Muscle of leg (tissue), 11 donors: ENCODE results near the gene NRG2. TPM values are rescaled to one million over a fixed set of nuclear protein-coding genes. Genes with fewer than 3 reads are reported as not detected.

Experiments
- DNase-seq: peaks from one replicate; pipeline ENCODE4 v3.0.0; 2013
- H3K27ac ChIP-seq: one replicate; pipeline ENCODE4 v1.5.1; 2013; ENCODE audit warnings: mild to moderate bottlenecking, low read length, control low read depth
- H3K27me3 ChIP-seq: one replicate; pipeline ENCODE4 v1.6.1; 2013; ENCODE audit warnings: low read length; ENCODE audit not compliant: control insufficient read depth, insufficient read depth
- H3K36me3 ChIP-seq: one replicate; pipeline ENCODE4 v1.6.1; 2013; ENCODE audit warnings: low read length; ENCODE audit not compliant: control insufficient read depth, insufficient read depth
- H3K4me1 ChIP-seq: one replicate; pipeline ENCODE4 v1.6.1; 2013; ENCODE audit warnings: low read length; ENCODE audit not compliant: control insufficient read depth, insufficient read depth
- H3K4me3 ChIP-seq: one replicate; pipeline ENCODE4 v1.5.1; 2013; ENCODE audit warnings: low read length, control low read depth
- H3K9me3 ChIP-seq: replicated peaks from 2 replicates; pipeline ENCODE4 v1.6.1; 2013; ENCODE audit warnings: low read depth, low read length; ENCODE audit not compliant: control insufficient read depth
- WGBS: methylation state at CpG from one replicate; pipeline ENCODE4 v1.1.5; 2013; ENCODE audit warnings: missing lambda C conversion rate; ENCODE audit not compliant: insufficient coverage; 5-methylcytosine and 5-hydroxymethylcytosine counted together
- polyA plus RNA-seq, 8 donors: library from polyadenylated mRNA; unstranded; fragments of 120-200 nt; gene quantifications; one replicate each; pipeline versions ENCODE4 v1.2.1 to v1.2.3, GENCODE V29; 2013; ENCODE audit warnings: inconsistent platforms in 1 of 8, low replicate concordance in 1 of 8; ENCODE audit not compliant: insufficient read length in 8 of 8, insufficient read depth in 1 of 8
- total RNA-seq: library from RNA; stranded (reverse); fragments of 120-200 nt; gene quantifications from one replicate; pipeline ENCODE4 v1.2.4, GENCODE V29; 2013

Gene NRG2
- total and polyA plus RNA-seq, 9 donors, result 0.82 to 2.8 (median 1.5) TPM

DNA sequence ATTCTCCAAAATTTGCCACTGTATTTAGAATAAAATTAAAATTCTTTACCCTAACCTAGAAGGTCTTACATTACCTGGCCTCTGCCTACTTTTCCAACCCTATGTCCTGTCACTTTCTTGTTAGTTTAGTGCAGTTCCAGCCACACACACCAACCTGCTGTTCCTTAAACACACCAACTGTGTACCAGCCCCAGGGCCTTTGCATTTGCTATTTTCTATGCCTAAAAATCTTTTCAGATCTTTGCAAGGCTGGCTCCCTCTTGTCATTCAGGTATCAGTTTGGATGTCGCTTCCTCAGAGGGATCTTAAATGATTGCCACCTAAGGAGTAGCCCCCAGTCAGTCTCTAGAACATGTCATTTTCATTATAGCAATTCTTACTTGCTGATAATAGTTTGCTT is 17.7 kb upstream of the NRG2 start:
- no peaks in the 10 kb centered on the region for H3K4me1 ChIP-seq
- DNase-seq, result no peak
- no peaks in the 10 kb centered on the region for H3K9me3 ChIP-seq
- no peak overlapping the region for H3K4me3 ChIP-seq
- H3K27ac ChIP-seq, result no peak overlapping the region
- H3K36me3 ChIP-seq, result no peaks in the 10 kb centered on the region
- WGBS, result no CpG with 5 or more reads among the region's 1 CpG
- peaks cover 14% of the 10 kb centered on the region for H3K27me3 ChIP-seq

DNA sequence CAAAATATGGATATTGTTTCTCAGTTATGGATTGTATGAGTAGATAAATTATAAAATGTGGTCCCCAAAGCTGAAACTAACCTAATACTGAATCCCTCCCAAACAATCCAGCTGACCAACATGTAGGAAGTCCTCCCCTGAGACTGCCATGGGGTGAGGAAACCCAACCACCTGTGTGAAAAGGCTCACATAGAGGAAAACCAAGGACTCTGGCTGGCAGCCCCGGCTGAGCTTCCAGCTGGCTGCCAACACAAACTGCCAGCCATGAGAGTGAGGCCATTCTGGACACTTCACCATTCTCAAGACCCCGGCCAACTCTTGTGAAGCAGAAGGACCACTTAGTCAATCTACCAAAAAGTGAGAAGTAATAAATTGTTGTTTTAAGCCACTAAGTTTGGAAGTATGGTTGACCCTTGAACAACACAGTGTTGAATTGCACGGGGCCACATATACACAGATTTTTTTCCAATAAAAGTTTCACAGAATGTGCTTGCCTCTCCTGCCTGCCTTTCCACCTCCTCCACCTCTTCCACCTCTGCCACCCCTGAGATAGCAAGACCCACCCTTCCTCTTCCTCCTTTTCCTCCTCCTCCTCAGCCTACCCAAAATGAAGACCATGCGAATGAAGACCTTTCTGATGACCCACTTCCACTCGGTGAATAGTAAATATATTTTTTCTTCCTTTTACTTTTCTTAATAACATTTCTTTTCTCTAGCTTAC is 15.3 kb upstream of the NRG2 start:
- WGBS, result 100% methylated on average over 1 of the region's 5 CpGs

DNA sequence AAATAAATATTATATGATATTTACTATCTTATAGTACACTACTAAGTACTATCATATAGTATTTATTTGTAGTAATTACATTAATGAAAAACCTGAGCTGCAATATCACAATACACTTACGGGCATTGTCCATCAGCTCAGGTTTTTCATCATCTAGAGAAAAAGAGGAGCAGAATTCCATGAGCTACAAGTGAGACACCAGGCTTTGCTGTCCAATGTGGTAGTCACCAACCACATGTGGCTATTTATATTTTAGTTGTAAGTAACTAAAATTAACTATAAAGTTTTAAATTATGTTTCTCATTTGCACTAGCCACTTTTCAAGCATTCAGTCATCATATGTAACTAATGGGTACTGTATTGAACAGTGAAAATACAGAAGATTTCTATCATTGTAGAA is 13.8 kb upstream of the NRG2 start:
- no peaks in the 10 kb centered on the region for H3K36me3 ChIP-seq
- no peak overlapping the region for H3K27ac ChIP-seq
- WGBS, result no CpG with 5 or more reads among the region's 1 CpG
- H3K4me3 ChIP-seq, result no peak overlapping the region
- H3K4me1 ChIP-seq, result no peaks in the 10 kb centered on the region
- H3K9me3 ChIP-seq, result no peaks in the 10 kb centered on the region
- no peak for DNase-seq
- H3K27me3 ChIP-seq, result peaks cover 11% of the 10 kb centered on the region

More for the DNA sequence above, 15.3 kb upstream of the NRG2 start:
- Histone ChIP-seq H3K27me3 (peaks cover 14% of the 10 kb centered on the region), H3K9me3 (no peaks in the 10 kb centered on the region), H3K27ac (no peak overlapping the region), H3K36me3 (no peaks in the 10 kb centered on the region), H3K4me3 (no peak overlapping the region), H3K4me1 (no peaks in the 10 kb centered on the region)
- no peak for DNase-seq

DNA sequence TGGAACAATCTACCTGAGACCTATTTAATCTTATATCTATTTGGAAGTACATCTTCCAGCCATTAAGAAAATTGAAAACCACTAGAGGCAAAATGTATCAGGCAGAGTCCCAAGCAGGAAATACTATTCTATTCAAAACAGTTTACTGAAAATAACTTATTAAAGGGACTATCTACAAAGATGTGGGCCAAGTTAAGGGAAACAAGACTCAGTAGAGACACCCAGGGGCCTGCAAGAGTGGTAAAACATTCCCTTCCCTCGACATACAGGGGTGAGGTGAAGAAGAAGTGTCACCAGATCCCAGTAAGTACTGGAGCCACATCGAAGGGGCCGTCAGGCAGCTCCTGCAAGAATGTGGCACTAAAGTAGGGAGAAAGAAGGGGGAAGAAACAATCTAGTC is 12.1 kb upstream of the NRG2 start:
- WGBS, result no CpG with 5 or more reads among the region's 3 CpGs
- H3K36me3 ChIP-seq, result no peaks in the 10 kb centered on the region

DNA sequence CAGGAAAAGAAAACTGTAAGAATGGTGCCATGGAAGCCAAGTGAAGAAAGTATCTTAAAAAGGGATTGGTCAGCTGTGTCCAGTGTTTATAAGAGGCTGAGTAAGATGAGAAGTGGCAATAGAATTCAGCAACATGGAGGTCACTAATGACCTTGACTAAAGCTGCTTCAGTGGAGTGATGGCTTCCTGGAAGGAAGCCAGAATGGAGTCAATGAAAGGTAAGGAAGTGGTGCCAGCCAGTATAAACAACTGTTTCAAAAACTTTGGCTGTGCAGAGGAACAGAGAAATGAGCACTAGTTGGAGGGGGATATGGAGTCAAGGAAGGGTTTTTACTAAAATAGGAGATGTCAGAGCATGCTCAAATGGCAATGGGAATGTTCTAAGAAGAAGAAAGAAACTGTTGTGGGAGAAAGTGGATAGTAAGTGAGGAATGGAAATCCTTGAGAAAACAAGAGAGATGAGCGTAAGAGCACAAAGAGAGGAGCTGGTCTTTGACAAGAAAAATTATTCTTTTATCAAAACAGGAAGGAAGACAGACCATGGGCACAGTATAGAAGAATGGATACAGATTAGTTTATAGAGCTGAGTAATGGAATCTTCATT is 11.1 kb upstream of the NRG2 start:
- Histone ChIP-seq H3K9me3 (no peaks in the 10 kb centered on the region), H3K27me3 (peaks cover 11% of the 10 kb centered on the region), H3K36me3 (no peaks in the 10 kb centered on the region), H3K27ac (no peak overlapping the region), H3K4me1 (no peaks in the 10 kb centered on the region), H3K4me3 (no peak overlapping the region)
- no peak for DNase-seq
- no CpG with 5 or more reads among the region's 1 CpG for WGBS

More for the DNA sequence above, 12.1 kb upstream of the NRG2 start:
- no peak for DNase-seq
- Histone ChIP-seq H3K9me3 (no peaks in the 10 kb centered on the region), H3K4me1 (no peaks in the 10 kb centered on the region), H3K4me3 (no peak overlapping the region), H3K27ac (no peak overlapping the region), H3K27me3 (peaks cover 11% of the 10 kb centered on the region)

DNA sequence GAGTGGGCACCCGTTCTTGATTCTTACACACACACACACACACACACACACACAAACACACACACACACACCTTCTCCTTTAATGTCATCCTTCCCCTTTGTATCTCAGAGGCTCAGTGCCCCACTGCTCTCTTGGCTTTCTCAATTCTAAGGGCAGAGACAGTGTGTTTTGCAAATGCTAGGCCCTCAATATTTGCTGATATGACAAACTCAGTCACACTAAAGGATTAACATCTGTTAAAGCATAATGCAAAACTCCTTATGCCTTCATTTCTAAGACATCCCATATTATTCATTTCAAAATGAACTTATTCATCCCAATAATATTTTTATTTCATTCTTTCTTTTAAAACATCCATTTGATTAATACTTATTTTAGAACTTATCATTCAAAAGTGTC is 8.9 kb upstream of the NRG2 start:
- Histone ChIP-seq H3K36me3 (no peaks in the 10 kb centered on the region), H3K27me3 (peaks cover 4% of the 10 kb centered on the region), H3K9me3 (no peaks in the 10 kb centered on the region), H3K27ac (no peak overlapping the region), H3K4me3 (no peak overlapping the region), H3K4me1 (no peaks in the 10 kb centered on the region)
- WGBS, result no CpG with 5 or more reads among the region's 1 CpG
- no peak for DNase-seq

DNA sequence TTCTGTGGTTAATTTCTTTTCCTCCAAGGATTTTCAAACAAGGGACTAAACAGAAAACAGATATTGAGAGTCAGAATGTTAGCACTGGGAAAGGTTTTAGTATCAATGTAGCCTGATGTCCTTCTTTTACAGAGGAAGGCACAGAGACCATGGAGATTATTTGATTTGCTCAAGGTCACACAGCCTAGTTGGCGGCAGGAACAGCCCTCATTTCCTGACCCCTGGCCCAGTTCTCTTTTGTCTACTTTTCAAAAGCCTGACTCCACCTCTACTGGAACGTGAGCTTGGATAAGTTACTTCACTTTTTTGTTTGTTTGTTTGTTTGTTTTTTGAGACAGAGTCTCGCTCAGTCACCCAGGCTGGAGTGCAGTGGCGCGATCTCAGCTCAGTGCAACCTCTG is 6.6 kb upstream of the NRG2 start:
- no peak overlapping the region for H3K4me3 ChIP-seq
- no peak for DNase-seq
- H3K27me3 ChIP-seq, result peaks cover 10% of the 10 kb centered on the region
- WGBS, result no CpG with 5 or more reads among the region's 5 CpGs
- no peaks in the 10 kb centered on the region for H3K36me3 ChIP-seq
- no peaks in the 10 kb centered on the region for H3K4me1 ChIP-seq
- H3K9me3 ChIP-seq, result no peaks in the 10 kb centered on the region
- H3K27ac ChIP-seq, result no peak overlapping the region

DNA sequence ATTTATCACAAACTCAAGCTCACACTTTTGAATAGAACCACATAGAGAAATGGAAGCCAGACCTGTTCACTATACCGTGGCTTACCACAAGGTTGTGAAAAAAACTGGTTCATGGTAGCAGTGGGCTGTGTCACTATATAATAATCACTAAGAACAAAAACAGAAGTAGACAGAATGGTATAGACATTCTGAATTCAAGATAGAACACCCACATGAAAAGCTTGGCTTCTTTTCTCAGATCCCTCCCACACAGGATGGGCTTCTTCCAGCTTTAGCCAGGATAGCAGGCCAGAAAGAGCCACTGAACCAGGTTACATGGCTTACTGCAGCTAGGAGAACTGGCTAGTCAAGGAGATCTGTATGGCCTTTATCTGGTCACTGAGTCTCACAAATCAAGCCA is 6.1 kb upstream of the NRG2 start:
- no peaks in the 10 kb centered on the region for H3K9me3 ChIP-seq
- no peaks in the 10 kb centered on the region for H3K36me3 ChIP-seq
- no peak overlapping the region for H3K27ac ChIP-seq
- no peaks in the 10 kb centered on the region for H3K4me1 ChIP-seq
- DNase-seq, result peak; percentile 65
- WGBS, result no CpG with 5 or more reads among the region's 1 CpG
- no peak overlapping the region for H3K4me3 ChIP-seq
- H3K27me3 ChIP-seq, result peaks cover 12% of the 10 kb centered on the region

DNA sequence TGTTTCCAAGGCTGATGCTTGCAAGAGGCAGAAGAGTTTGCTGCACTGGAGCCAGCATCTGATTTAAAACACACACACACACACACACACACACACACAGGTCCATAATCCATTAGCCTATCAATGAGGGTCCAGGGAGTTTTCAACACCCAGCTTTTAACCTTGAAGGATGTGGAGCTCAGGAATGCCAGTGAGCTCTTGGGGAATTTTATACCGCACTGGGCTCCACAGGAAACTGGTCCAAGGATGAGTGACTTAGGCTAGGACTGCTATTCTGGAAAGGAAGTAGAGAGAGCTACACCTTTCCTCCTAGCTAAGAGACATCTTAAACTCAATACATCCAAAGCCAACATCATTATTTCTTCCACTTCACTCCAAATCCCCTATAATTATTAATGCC is 942 bp upstream of the NRG2 start:
- no peaks in the 10 kb centered on the region for H3K9me3 ChIP-seq
- no peak for DNase-seq
- H3K4me1 ChIP-seq, result peaks cover 14% of the 10 kb centered on the region
- H3K27ac ChIP-seq, result no peak overlapping the region
- no peaks in the 10 kb centered on the region for H3K36me3 ChIP-seq
- H3K4me3 ChIP-seq, result no peak overlapping the region
- H3K27me3 ChIP-seq, result peaks cover 45% of the 10 kb centered on the region
- WGBS, result no CpG with 5 or more reads among the region's 1 CpG

DNA sequence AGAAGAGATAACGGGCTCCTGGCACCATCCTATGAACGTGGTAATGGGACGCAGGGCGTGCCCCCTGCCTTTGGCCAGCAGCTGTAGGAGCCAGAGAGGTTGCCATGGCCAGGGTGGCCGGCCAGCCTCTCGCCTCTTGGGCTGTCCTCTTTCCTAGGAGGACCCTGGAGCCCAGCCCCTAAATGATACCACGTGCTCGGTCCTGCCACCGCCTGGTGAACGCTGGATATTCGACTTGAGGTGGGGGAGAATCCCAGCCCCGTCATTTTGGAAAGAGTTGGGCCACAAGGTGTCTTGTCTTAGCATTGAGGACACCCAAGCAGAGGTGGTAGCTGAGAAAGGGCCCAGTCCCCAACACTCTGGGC is 391 bp upstream of the NRG2 start:
- Histone ChIP-seq H3K4me1 (peaks cover 14% of the 10 kb centered on the region), H3K27me3 (peaks cover 45% of the 10 kb centered on the region), H3K27ac (no peak overlapping the region), H3K4me3 (peak overlapping the region; percentile 57), H3K36me3 (no peaks in the 10 kb centered on the region), H3K9me3 (no peaks in the 10 kb centered on the region)
- peak; percentile 33 for DNase-seq
- WGBS, result 3% methylated on average over 12 of the region's 12 CpGs

DNA sequence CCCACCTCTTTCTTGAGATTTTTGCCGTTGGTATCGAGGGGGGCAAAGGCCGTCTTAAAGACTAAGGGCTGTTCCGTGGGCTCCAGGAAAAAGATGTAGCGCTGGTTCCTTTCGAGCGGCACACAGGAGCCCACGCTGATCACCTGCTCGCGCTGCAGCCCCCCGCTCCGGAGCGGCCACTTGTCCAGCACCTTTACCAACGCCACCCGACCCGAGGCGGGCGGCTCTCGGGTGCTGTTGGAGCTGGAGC is 781 bp downstream of the NRG2 start:
- peaks cover 47% of the 10 kb centered on the region for H3K27me3 ChIP-seq
- H3K36me3 ChIP-seq, result no peaks in the 10 kb centered on the region
- 1% methylated on average over 19 of the region's 19 CpGs for WGBS
- H3K4me3 ChIP-seq, result peak overlapping the region; percentile 57
- H3K9me3 ChIP-seq, result no peaks in the 10 kb centered on the region
- peaks cover 14% of the 10 kb centered on the region for H3K4me1 ChIP-seq
- DNase-seq, result peak; percentile 9
- no peak overlapping the region for H3K27ac ChIP-seq
